Activated CD4-positive, alpha-beta T cell treated with anti-CD3 and anti-CD28 coated beads, Interleukin-2, amount 50 U/mL, for 24 hours (primary cell): Measurements from ENCODE around the gene LRMDA.

Source experiments
- DNase-seq, 2 donors: peaks; one replicate each; pipeline ENCODE4 v3.0.0-alpha.2; 2020; ENCODE audit warnings: low read depth in 1 of 2, low spot score in 1 of 2

The LRMDA gene

GRCh38 chr10:75401569-75402485 is 29.6 kb upstream of the LRMDA start, which contains the start of gene ZNF503:
Gene ZNF503, minus strand, starts transcription at chr10:75401764. Its CDS starts 345 bp downstream, at chr10:75401419.
- DNase-seq, result no peak

GRCh38 chr10:75402486-75403143 is 28.8 kb upstream of the LRMDA start:
- no peak for DNase-seq

DNA sequence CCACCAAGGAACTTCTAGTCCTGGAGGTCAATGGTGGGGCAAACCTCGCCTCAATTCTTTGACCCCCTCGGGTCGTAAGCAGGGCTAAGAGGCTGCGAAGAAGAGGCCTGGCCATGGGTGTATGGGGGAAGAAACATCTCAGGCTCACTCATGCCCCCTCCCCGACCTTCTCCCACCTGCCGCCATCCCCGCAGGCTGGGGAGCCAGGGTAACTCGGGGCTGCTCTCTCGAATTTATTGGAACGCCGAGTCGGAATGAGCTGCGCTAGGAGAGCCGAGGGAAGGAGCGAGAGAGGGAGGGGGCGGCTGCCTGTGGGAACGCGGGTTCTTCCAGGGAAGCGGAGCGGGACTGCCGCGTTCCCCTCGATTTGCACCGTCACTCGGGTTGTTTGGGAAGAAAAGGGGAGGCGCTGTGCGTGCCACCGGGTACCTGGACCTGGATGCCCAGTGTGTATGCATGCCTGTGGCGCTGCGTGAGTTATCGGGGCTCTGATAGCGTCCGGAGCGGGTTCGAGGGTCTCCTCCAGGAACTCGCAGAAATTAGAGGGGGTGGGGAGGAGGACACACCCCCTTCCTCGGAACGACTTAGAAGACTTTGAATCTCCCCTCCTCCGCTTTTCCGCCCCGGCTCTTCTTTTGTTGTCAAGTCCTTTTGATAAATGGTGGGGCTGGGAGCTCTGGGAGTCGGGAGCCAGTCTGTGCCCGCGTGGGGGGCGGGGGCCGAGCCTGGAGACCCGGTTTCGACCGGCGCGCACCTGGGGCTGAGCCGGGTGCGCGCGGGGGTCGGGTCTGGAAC is 28.1 kb upstream of the LRMDA start:
- DNase-seq, result no peak

- no peak for DNase-seq
Measured at GRCh38 chr10:75403939-75404814, 27.2 kb upstream of the LRMDA start.

- DNase-seq, result no peak
Measured at GRCh38 chr10:75404815-75405597, 26.4 kb upstream of the LRMDA start.

DNA sequence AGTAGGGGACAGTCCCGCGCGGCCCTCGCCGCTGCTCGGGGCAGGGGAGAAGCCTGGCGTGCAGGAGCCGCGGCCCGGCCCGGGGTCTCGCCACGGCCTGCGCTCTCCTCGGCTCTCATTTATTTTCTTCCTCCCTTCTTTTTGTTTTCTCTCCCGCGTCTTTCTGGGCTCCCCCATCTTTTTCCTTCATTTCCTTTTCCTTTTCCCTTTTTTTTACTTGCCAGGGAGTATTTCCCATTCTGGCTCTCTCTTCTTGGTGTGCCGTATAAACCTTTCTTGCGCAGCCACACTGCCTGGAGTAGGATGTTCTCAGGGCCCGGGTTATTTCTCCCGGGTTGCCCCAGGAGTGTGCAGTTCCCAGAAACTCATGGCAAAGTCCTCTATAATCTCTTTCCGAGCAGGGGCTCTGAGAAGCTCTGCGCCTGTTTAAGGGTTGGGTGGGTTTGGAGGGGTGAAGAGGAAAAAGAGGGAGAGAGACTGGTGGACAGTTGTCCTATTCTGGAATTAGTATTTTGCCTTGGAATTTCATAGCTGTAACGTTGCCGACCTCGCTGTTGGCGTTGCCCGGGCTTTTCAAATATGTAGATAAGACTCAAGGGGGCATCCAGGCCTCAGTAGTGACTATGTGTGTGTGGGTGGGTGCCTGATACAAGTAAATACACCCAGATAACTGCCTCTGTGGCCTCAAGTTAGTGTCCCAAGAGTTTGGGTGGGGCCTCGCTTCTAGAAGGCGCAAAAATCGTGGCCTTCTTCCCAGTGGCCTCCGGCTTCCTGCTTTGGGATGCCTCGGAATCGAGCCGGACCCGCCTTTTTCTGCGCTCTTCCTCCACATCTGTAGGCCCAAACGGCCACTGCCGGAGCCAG is 25.6 kb upstream of the LRMDA start:
- DNase-seq, result no peak

- no peak for DNase-seq
Measured at GRCh38 chr10:75406462-75407223, 24.8 kb upstream of the LRMDA start.

DNA sequence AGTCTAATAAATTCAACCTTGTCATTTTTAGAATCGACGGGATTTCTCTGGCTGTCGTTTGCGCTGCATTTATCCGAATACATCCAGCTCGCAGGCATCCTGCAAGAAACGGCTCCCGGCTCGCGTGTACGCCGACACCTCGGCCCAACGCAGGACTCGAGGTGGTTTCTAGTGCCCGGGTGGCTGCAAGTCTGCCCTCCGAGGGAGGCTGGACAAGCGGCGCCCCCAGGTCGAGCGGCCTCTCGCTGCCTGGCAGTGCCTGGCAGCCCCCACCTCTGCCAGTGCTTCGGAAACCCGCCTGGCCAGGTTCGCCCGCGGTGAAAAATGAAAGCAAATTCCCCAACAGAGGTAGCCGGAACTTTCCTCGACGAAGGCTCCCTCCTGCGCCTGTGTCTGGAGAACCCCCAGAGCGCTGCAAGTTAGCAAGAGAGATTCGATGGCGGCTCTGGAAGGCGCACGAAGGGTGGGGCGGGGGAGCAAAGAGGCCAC is 24.2 kb upstream of the LRMDA start:
- no peak for DNase-seq

DNA sequence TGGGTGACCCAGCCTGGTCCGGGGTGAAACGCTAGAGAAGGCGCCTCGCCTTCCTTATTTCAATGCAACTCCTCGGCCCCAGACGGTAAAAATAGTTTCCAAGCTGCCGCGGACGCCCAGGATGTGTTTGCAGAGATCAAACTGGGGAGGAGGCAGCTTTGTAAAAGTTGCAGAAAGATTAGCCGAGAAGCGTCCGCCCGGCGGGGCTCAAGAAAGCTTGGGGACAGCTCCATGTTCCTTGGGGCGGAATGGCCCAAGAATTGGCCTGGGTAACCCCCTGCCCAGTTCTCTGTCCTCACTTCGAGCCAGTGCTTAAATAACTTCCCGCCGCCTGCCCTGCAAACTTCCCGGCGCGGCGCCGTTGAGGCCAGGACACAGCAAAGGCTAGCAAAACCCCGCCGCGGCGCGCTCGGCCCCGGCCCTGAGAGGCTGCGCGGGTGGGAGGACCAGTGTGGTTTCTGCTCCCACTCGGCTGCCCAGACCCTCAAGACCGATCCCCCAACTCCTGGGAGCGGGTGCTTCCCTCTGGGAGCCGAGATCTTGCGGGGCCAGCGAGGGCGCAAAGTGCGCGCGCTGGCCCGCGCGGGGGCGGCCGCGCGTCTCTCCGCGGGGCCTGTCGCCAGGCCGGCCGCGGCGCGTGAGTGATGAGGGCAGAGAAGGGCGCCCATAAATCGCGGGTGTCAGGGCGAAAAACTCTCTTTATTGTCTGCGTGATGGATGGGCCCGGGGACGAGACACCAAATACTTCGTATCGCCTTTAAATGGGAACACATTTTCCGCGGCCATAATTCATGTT is 23.5 kb upstream of the LRMDA start:
- no peak for DNase-seq

DNA sequence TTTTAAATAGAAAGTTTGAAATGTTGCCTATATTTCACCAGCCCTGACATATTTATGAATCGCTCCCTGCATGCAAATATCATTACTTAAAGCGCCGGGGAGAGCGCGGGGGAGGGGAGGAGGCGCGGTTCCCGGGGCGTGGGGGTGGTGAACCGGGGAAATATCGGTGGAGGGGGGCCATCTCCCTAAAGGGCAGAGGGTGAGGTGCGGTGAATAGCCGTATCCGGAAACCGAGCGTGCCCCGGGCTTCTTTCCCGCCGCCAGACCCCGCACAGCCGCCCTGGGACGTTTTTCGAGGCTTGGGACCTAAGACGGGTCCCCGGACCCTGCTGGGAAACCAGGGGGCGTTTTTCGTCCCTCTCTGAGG is 22.9 kb upstream of the LRMDA start:
- no peak for DNase-seq

DNA sequence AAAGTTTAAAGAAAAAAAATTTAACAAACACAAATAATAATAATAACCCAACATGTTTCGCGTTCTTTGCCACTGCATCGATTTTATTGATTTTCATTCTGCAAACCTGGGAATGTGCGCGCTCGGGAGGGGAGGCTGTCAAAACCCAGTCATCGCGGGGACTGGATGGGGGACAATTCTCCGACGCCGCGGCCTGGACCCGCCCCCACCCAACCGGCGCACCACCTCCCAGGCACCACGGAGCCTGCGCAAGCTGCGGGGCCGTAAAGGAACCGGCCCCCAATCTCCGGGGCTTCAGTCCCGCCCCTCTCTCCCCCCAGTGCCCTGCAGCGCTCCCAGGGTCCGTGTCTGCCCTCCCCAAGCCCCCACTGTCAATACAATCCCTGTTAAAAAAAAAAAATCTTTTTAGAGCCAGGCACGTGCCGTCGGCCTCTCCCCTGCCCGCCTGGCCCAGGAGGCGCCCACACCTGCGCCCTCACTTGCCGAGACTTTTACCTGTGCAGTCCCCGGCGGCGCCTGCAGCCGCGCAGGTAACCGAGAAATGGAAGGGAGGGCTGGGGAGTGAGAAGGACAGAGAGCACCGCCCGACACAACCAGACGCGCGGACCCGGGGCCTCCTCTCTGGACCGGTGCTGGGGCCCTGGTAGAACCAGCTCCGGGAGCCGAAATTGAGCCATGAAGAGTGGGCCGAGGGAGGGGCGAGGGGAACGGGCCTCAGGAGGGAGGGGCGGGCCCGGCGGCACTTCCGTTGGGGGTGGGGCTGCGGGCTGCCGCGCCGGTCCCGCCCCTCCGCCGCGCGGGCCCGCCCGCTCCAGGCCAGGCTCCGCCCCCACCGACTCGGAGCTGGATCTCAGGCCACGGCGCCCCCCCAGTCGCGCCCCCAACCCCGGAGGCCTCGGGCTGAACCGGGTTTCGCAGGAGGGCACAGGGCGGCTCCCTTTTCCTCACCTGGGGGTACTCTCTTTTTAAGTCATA is 22.2 kb upstream of the LRMDA start:
- DNase-seq, result no peak

GRCh38 chr10:75410132-75411005 is 21.1 kb upstream of the LRMDA start:
- DNase-seq, result no peak

DNA sequence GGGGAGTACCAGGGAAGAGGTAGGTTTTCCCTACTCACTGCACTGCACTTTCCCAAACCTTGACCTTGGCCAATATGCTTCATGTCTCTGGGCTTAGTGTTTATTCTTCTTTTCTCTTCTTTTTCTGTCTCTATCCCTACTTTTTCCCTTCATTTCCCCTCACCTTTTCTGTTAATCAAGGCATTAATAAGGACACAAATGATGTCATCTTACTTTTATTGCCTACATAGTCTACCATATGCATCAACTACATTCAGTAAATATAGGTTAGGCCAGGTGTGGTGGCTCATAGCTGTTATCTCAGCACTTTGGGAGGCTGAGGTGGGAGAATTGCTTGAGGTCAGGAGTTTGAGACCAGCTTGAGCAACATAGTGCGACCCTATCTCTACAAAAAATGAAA is 16.9 kb upstream of the LRMDA start:
- DNase-seq, result no peak

GRCh38 chr10:75417522-75417927 is 13.9 kb upstream of the LRMDA start:
- DNase-seq, result no peak

DNA sequence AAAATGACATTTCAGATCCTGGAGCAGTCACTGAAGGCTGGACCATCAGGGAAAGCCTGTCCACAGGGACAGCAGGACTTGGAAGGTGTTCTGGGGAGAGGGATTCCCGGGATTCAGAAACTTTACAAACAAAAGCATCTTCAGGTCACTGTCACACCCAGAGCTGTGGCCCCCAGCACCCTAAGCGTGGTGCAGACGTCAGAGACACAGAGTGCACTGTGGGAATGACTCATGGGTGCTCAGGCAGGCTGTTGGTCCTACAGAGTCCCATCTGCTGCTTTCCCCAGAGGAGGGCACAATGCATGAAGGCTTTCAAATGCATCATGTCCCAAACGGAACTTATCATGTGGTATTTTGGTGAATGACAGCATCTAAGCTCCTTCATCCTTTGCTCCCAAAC is 13.1 kb upstream of the LRMDA start:
- no peak for DNase-seq
